GM23338 (cell line): ENCODE measurements around the gene TEKT5. TPM values are rescaled to one million over a fixed set of nuclear protein-coding genes. Genes with fewer than 3 reads are reported as not detected.

ENCODE experiments used
- ATAC-seq: fragments of 200-7000 bp; cut with Tn5 transposase; 3 replicates; pipeline ENCODE4 v1.9.1; 2020
- DNase-seq: peaks from one replicate; pipeline ENCODE4 v3.0.0-alpha.2; 2015; ENCODE audit warnings: low spot score
- H2AFZ ChIP-seq: fragments of 200-600 bp; sonication (generic); 2 replicates; pipeline ENCODE4 v1.8.0; 2016; ENCODE audit warnings: antibody characterized with exemption, mild to moderate bottlenecking, moderate library complexity
- H3F3A ChIP-seq: fragments of 200-600 bp; sonication (generic); replicated peaks from 2 replicates; pipeline ENCODE4 v1.8.0; 2017; ENCODE audit warnings: antibody characterized with exemption, mixed run types, low read depth
- H3K27ac ChIP-seq: fragments of 200-600 bp; sonication (generic); 2 replicates; pipeline ENCODE4 v1.6.1; 2016; ENCODE audit warnings: low read depth
- H3K27me3 ChIP-seq: fragments of 200-600 bp; sonication (generic); 2 replicates; pipeline ENCODE4 v1.8.0; 2016; ENCODE audit warnings: mild to moderate bottlenecking, mixed run types, moderate library complexity; ENCODE audit not compliant: insufficient read depth
- H3K36me3 ChIP-seq: fragments of 200-600 bp; sonication (generic); 2 replicates; pipeline ENCODE4 v1.8.0; 2016; ENCODE audit warnings: mild to moderate bottlenecking; ENCODE audit not compliant: insufficient read depth
- H3K4me1 ChIP-seq: fragments of 200-600 bp; sonication (generic); 2 replicates; pipeline ENCODE4 v1.8.0; 2016; ENCODE audit warnings: mild to moderate bottlenecking, moderate library complexity; ENCODE audit not compliant: insufficient read depth
- H3K4me2 ChIP-seq: fragments of 200-600 bp; sonication (generic); 2 replicates; pipeline ENCODE4 v1.7.1; 2017; ENCODE audit warnings: mixed run types
- H3K4me3 ChIP-seq: fragments of 200-600 bp; sonication (generic); 2 replicates; pipeline ENCODE4 v1.6.1; 2016; ENCODE audit warnings: mixed run types
- H3K79me2 ChIP-seq: fragments of 200-600 bp; sonication (generic); replicated peaks from 2 replicates; pipeline ENCODE4 v1.8.0; 2017; ENCODE audit warnings: mild to moderate bottlenecking; ENCODE audit not compliant: insufficient read depth
- H3K9me2 ChIP-seq: fragments of 200-600 bp; sonication (generic); 2 replicates; pipeline ENCODE4 v1.8.0; 2017; ENCODE audit not compliant: insufficient read depth
- H4K20me1 ChIP-seq: fragments of 200-600 bp; sonication (generic); replicated peaks from 2 replicates; pipeline ENCODE4 v1.8.0; 2017; ENCODE audit warnings: mild to moderate bottlenecking; ENCODE audit not compliant: insufficient read depth
- H3K27ac Mint-ChIP-seq: 2 replicates; pipeline ENCODE4 v1.8.0; 2020; ENCODE audit warnings: inconsistent platforms, mild to moderate bottlenecking, moderate library complexity, mixed read lengths
- H3K27me3 Mint-ChIP-seq: 3 replicates; pipeline ENCODE4 v1.8.0; 2022; ENCODE audit warnings: low read depth, mild to moderate bottlenecking, moderate library complexity, mixed read lengths, inconsistent platforms; ENCODE audit not compliant: insufficient read depth, poor library complexity
- H3K36me3 Mint-ChIP-seq: 3 replicates; pipeline ENCODE4 v1.8.0; 2021; ENCODE audit warnings: low read depth, mild to moderate bottlenecking, inconsistent platforms, moderate library complexity, mixed read lengths
- H3K4me1 Mint-ChIP-seq: 3 replicates; pipeline ENCODE4 v1.8.0; 2020; ENCODE audit warnings: mild to moderate bottlenecking, inconsistent platforms, mixed read lengths
- H3K4me3 Mint-ChIP-seq: 3 replicates; pipeline ENCODE4 v1.8.0; 2021; ENCODE audit warnings: moderate library complexity, mild to moderate bottlenecking, inconsistent platforms, mixed read lengths
- H3K9me3 Mint-ChIP-seq: 3 replicates; pipeline ENCODE4 v1.8.0; 2020; ENCODE audit warnings: moderate library complexity, mild to moderate bottlenecking, inconsistent platforms, mixed read lengths
- CREB1 ChIP-seq: fragments of 250-450 bp; sonication (Bioruptor Pico); IDR thresholded peaks from 2 replicates; pipeline ENCODE4 v1.5.0; 2020; ENCODE audit warnings: low read depth, mild to moderate bottlenecking, moderate library complexity
- EZH2 ChIP-seq: fragments of 200-600 bp; sonication (generic); IDR thresholded peaks from one replicate; pipeline ENCODE4 v1.8.0; 2017; ENCODE audit warnings: antibody characterized with exemption, mild to moderate bottlenecking, low read depth; ENCODE audit not compliant: unreplicated experiment
- EZH2phosphoT487 ChIP-seq: fragments of 200-600 bp; sonication (generic); IDR thresholded peaks from one replicate; pipeline ENCODE4 v1.8.1; 2018; ENCODE audit warnings: antibody characterized with exemption; ENCODE audit not compliant: unreplicated experiment
- JUNB ChIP-seq: IDR thresholded peaks from one replicate; pipeline ENCODE4 v1.6.1; 2016; ENCODE audit warnings: antibody characterized with exemption; ENCODE audit not compliant: unreplicated experiment
- STAT1 ChIP-seq: IDR thresholded peaks from one replicate; pipeline ENCODE4 v1.6.1; 2016; ENCODE audit warnings: antibody characterized with exemption; ENCODE audit not compliant: unreplicated experiment
- ZNF114 ChIP-seq: fragments of 250-450 bp; sonication (Bioruptor Pico); IDR thresholded peaks from 2 replicates; pipeline ENCODE4 v1.5.0; 2020; ENCODE audit warnings: mild to moderate bottlenecking, moderate library complexity
- ZNF331 ChIP-seq: fragments of 250-450 bp; sonication (Bioruptor Pico); IDR thresholded peaks from 2 replicates; pipeline ENCODE4 v1.5.0; 2020; ENCODE audit warnings: low read depth, mild to moderate bottlenecking, moderate library complexity
- ZNF462 ChIP-seq: fragments of 250-450 bp; sonication (Bioruptor Pico); IDR thresholded peaks from 2 replicates; pipeline ENCODE4 v1.5.0; 2020; ENCODE audit warnings: mild to moderate bottlenecking, moderate library complexity
- polyA plus RNA-seq: library from polyadenylated mRNA; unstranded; fragments of >200 nt; fragmentation: Nextera tagmentation; extraction: Ambion mirVana; gene quantifications from 2 replicates; pipeline ENCODE4 v1.2.1, GENCODE V29; 2016
- total RNA-seq: library from RNA; depleted of rRNA; stranded (reverse); fragments of >200 nt; shearing (Covaris generic); gene quantifications from 2 replicates; pipeline ENCODE4 v1.2.3, GENCODE V29; 2014
- TF ChIP-seq, protein P1 (sequence below): IDR thresholded peaks from 2 replicates; pipeline ENCODE4 v1.6.1; 2016; ENCODE audit warnings: antibody characterized with exemption

Gene TEKT5
- total and polyA plus RNA-seq, 2 experiments from 2014 or later, result 0.52 TPM; not detected in 1

DNA sequence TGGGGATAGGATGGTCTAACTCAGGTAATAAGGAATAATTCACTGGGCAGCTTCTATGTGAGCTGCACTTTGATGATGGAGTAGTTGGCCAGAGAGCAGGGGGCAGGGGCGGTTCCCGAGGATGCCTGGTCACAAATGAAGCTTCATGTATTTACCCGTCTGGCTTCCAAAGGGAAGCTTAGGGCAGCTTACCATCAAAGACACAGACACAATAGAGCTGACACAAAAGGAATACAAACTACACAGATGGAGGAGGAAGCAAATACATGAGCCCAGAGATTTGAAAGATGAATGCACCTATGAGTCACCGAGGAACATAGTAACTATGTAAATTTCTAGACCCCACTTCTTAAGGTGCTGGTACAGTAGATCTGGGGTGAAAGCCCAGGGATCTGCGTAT, 105.6 kb downstream of the TEKT5 start (continued):
- no peak for TF ChIP-seq ZNF462
- TF ChIP-seq EZH2phosphoT487, result no peak
- no peak for TF ChIP-seq CREB1

DNA sequence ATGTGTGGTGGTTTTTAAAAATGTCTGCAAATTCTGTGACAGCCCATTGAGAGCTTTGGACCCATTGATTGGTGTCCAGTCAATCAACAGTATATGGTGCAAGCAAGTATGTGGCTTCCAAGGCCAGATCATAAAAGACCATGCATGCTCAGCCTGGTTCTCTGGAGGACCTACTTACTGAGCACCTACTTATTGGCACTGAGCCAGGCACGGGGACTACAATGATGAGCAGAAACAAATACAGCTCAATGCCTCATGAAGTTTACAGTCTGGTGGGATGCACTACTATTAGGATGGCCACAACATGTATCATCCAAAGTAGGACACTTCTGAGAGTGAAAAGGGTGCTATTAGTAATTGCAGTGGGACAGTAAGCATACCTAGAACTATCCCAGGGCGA, 107.1 kb downstream of the TEKT5 start:
- Histone ChIP-seq H3K4me3 (no peak overlapping the region), H4K20me1 (no peaks in the 10 kb centered on the region), H3K27ac (no peak overlapping the region), H3K79me2 (no peaks in the 10 kb centered on the region), H2AFZ (no peak overlapping the region), H3K4me2 (no peak overlapping the region), H3F3A (no peaks in the 10 kb centered on the region), H3K4me1 (peaks cover 13% of the 10 kb centered on the region; the same call in 1 of the 2 replicates), H3K9me2 (no peaks in the 10 kb centered on the region), H3K27me3 (no peaks in the 10 kb centered on the region), H3K36me3 (no peaks in the 10 kb centered on the region)
- Mint-ChIP-seq H3K4me3 (no peak overlapping the region), H3K36me3 (no peaks in the 10 kb centered on the region), H3K27me3 (peaks cover 7% of the 10 kb centered on the region), H3K4me1 (peaks cover 17% of the 10 kb centered on the region), H3K9me3 (no peaks in the 10 kb centered on the region), H3K27ac (no peak overlapping the region)
- ATAC-seq (no peak), DNase-seq (no peak)
- TF ChIP-seq ZNF114 (CRISPR knock-in tag), result no peak
- no peak for TF ChIP-seq EZH2
- TF ChIP-seq STAT1, result no peak
- no peak for TF ChIP-seq ZNF462
- TF ChIP-seq, protein P1, sequence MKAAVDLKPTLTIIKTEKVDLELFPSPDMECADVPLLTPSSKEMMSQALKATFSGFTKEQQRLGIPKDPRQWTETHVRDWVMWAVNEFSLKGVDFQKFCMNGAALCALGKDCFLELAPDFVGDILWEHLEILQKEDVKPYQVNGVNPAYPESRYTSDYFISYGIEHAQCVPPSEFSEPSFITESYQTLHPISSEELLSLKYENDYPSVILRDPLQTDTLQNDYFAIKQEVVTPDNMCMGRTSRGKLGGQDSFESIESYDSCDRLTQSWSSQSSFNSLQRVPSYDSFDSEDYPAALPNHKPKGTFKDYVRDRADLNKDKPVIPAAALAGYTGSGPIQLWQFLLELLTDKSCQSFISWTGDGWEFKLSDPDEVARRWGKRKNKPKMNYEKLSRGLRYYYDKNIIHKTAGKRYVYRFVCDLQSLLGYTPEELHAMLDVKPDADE, result no peak
- TF ChIP-seq JUNB, result no peak
- no peak for TF ChIP-seq ZNF331 (CRISPR knock-in tag)
